HG03342 (cell line): ENCODE measurements around the gene NRCAM.
A peak's percentile ranks its signal among the peaks of the same experiment; 100 is the strongest.
"Not testable (repeated sequence)": the region's sequence is repeated elsewhere in the genome, so short reads cannot be mapped to it uniquely, and the experiment has no call there.

Source experiments
- ATAC-seq: cut with Tn5 transposase; IDR thresholded peaks from one replicate; pipeline ENCODE4 v1.9.1; 2021; ENCODE audit warnings: mild to moderate bottlenecking, moderate library complexity; ENCODE audit not compliant: unreplicated experiment

The NRCAM gene

DNA sequence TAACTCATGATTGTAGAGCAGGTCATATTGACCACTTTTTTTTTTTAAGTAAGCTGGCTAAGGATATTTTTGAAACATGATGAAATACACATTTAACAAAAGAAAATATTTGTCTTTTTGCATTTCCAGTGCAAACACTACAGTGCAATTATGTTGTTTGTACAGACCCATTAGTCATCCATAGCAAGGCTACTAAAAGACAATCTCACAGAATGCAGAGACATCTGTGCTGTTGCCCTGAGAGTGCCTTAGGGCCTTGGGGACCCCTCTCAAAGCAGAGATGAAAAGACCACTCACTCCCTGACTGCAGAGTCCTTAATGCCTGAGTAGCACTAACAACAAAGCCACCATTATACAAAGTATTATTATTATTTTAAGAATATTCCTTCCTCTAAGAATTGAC lies 104.5 kb downstream of the NRCAM start:
- ATAC-seq = no peak

DNA sequence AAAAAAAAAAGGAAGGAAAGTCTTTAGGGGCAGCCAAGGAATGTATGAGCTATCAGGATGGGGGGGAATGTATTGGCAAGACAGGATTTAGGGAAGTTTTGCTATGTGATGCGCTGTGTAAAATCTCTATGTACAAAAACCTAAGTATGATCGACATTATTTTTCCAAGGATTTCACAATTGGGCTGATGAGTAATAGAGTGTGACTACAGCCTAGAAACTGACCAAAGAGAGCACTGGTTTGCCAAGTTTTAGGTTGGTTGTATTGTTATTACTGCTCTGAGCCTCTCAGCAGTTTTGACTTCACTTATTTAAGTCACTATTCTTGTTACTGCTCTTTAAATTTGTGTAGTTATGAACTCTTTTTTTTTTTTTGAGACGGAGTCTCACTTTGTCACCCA lies 107.3 kb downstream of the NRCAM start:
- no peak for ATAC-seq

DNA sequence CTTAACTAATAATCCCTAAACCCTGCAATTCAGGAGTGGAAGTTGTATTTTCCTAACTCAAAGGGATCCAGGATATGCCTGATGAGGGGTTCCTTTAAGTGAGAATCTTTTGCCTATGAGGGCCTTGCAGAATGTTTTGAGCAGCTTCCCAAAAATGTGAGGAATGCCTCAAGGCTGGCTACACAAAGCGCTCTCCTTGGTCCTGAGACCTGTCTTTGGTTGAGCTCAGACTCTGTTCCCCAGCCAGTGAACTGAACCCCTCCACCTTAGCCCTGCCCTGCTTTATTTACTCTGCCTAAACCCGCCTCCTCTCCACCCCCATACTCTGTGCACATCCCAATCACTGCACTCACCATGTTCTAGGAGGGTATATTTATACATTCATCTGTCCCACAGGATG lies 108.6 kb downstream of the NRCAM start:
- no peak for ATAC-seq

DNA sequence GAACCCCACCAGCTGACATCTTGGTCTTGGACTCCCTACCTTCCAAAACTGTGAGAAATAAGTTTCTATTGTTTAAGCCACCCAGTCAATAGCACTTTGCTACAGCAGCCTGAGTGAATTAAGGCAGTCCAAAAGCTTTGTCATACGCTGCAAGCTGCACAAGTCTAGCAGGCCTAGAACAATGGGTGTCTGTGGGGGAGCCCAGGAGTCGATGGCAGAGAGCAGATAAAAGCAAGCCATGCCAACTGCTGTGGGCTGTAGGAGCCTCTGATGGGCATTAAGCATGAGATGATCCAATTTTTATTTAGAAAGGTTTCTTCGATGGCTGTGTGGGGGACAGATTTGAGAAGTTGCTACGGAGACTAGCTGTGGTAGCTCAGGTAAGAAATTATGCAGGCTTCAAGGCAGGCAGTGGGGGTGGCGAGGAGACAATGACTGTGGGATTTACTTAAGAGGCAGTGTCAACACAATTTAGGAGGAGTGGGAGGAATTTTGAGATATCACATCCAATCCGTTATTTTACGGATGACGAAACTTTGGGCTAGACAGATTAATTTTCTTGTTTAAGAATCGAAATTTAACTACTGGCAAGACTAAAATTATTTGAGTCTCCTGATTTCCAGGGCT lies 110.4 kb downstream of the NRCAM start:
- no peak for ATAC-seq

DNA sequence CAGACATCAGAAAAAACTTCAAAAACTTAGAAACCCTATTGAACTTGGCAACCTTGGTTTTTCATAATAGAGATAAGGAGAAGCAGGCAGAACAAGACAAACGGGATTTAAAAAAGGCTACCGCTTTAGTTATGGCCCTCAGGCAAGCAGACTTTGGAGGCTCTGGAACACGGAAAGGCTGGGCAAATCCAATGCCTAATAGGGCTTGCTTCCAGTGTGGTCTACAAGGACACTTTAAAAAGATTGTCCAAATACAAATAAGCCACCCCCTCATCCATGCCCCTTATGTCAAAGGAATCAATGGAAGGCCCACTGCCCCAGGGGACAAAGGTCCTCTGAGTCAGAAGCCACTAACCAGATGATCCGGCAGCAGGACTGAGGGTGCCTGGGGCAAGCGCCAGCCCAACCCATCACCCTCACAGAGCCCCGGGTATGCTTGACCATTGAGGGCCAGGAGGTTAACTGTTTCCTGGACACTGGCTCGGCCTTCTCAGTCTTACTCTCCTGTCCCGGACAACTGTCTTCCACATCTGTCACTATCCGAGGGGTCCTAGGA lies 115.3 kb downstream of the NRCAM start:
- ATAC-seq = no peak

DNA sequence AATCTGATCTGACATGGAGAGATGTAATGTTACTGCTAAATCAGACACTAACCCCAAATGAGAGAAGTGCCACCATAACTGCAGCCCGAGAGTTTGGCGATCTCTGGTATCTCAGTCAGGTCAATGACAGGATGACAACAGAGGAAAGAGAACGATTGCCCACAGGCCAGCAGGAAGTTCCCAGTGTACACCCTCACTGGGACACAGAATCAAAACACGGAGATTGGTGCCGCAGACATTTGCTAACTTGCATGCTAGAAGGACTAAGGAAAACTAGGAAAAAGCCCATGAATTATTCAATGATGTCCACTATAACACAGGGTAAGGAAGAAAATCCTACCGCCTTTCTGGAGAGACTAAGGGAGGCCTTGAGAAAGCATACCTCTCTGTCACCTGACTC lies 115.8 kb downstream of the NRCAM start:
- ATAC-seq = not testable (repeated sequence)

DNA sequence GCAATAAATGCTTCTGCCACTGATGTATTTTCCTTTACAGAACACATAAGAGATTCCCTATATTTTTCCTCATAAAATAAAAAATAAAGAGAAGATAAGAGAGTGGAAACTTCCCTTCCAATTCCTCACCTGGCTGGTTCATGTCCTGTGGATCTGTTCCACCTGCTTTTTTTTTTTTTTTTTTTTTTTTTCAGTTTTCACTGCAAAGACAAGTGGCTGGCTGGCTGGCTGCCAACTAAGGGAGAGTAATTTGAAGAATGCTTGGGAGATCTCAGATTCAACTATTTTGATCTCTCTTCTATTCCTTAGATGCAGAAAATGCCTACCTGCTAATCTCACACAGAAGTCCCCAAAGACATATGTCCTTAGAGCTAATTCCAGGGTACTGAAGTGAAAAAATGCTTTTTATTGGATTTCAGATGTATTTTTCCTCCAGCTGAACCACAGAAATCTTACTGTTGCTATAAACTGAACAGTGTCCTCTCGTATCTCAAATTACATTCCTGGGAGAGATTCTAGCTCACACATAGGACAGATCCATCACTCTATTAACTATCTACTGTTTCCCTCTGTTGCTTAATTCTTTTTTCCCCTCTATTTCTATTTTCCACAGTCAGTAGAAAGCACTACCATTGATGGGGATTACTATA lies 120.8 kb downstream of the NRCAM start:
- ATAC-seq = no peak

DNA sequence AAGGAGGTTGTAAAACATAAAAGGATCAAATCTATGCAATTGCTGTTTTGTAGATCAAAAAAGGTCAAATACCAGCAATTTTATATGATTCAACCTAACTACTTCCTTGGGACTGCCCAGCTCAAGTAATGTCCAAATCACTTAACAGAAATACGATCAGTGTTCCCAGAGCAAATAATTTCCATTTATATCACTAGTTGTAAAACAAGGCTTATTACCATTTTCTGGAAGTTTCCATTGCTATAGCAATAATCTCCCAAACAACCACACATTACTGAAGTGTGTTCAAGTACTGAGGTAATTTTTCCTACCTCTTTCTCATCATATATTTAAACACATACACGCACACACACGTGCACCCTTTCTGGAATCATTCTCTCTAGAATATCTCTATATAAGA lies 123.3 kb downstream of the NRCAM start:
- no peak for ATAC-seq

DNA sequence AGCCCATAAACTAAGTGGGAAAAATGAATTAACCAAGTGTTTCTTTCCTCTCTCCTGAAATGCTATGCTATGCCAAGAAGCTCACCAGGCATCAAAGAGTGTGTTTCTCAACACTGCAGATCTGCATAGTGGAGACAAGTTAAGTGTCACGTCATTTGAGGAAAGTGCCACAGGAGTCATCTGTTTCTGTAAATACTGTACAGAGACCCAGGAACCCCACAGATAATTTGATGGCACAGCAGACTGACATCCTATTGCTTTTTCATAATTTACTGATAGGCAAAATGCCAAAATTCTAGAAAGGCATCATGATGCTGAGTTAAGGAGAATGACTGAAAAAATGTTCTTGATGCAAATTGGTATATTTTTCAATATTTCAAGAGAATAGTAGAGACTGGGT lies 124.3 kb downstream of the NRCAM start:
- no peak for ATAC-seq

DNA sequence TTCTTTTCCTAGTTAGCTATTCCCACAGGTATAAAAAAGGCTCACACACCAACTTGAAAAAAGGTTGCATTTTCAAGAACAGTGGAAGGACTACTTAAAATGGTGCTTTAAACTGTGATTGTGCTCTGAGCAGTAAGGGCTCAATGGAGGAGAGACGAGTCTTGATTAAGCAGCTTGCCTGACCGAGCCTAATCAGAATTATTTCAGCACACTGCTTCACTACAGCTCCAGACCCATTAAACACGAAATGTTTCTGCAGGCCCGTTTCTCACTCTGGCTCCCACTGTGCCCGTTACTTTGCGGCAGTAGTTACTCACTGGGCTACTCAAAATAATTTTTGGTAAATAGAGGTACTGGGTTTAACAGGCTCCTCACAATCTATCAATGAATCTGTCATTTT lies 126.0 kb downstream of the NRCAM start:
- ATAC-seq = no peak

DNA sequence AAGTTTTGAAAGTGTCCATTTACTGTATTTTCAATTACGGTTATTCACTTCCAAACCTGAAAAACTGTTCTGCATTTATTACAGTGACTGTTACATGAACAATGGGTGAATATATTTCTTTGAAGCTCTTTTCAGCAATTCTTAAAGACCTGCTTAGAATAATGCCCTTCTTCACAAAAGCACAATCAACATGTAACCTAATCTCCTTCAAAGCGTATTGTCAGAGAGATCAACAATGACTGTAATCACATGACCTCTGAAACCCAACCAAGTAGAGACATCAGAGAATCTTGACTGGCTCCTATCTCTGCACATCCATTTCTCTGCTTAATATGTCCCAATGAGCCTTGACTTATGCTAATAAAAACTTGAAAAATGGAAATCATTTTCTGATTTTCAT lies 126.7 kb downstream of the NRCAM start:
- ATAC-seq = no peak

DNA sequence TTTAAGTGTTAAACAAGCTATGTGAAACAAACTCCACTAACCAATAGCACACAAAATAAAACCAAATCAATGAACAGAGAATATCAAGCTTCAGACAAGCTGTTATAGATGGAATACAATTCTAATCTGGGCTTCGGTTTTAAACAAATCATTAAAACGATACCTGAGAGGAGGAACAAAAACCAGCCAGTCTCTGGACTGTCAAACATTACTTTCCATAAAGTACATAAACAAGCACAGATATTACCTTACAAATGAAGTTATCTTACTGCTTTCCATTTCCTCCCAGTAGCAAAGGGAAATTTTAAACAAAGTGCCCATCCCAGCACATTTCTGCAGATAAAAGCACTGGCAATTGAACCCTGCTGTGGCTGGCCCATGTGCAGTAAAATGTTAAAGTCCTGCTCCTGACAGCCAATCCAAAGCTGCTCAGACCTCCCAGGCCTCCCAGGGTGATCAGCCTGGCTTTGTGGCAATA lies 128.0 kb downstream of the NRCAM start:
- ATAC-seq = peak; percentile 74

DNA sequence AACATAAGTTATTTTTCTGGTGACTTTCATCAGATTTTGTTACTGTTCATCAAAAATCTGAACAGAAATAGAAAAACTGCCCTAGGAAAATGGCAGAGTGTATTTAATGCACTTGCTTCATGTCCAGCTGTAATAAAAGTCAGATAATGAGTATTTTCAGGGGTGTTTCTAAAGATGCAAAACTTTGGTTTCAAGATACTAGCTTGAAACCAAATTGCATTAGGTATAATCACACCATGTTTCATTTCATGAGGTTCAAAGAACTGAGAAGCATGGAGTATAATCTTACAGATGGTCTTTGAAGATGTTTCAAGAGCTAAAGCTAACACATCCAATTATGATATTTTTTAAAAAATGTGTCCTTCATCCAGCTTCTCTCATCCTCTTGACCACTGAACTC lies 128.9 kb downstream of the NRCAM start:
- ATAC-seq = no peak

DNA sequence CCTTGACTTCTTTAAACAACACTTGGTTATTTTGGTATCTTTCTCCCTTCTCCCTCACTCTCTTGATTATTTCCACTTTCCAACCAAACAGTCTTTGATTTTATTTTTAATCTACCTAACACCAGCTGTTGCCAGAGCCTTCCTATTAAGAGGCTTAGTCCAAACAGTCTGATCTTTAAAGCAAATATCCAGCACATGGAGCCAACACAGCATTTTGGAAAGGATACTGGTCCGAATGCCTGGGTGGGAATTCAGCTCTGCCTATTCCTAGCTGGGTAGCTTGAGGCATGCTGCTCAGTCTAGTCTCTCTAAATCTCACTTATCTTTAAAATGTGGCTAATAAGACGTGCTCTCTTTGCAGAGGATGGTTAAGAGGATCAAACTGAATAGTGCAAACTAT lies 129.3 kb downstream of the NRCAM start:
- no peak for ATAC-seq

DNA sequence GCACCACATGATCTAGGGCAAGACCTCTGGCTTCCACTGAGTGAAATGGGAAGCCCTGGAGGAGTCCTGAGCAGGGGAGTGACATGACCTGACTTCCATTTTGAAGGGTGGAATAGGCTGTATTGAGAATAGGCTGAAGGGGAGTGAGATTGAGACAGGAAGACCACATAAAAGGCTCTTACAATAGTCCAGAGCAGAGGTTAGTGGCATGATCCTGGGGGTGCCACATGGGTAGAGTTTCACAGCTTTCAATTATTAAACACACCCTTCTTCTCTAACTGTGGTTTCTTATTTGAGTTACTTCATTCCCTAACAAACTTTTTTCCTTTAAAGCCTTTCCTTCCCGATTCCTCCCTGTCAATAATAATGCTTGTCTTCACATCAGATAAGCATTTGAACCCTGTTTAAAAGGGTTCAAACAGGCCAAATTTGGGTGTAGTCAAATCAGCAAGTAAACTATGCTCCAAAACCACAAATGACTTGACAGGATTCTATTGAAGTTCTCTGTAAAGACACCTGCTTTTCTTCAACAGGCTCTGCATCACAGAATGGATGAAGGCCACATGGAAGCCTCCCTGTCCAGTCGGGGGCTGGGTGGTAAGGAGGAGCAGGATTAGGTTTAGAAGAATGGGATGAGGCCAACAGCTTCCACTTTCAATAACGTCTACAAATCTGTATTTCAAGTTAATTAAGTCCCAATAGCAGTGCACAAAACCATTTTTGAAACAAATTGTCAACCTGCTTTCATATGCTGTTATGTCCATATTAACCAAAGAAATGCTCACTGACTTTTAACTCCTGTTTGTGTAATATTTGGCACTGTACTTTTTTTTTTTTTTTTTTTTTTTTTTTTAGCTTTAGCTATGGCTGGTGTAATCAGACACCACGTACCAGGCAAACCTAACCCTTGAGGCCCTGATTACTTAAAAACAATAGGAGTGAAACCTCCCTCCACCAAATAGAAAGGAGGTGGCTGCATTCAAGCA lies 131.9 kb downstream of the NRCAM start:
- ATAC-seq = no peak

DNA sequence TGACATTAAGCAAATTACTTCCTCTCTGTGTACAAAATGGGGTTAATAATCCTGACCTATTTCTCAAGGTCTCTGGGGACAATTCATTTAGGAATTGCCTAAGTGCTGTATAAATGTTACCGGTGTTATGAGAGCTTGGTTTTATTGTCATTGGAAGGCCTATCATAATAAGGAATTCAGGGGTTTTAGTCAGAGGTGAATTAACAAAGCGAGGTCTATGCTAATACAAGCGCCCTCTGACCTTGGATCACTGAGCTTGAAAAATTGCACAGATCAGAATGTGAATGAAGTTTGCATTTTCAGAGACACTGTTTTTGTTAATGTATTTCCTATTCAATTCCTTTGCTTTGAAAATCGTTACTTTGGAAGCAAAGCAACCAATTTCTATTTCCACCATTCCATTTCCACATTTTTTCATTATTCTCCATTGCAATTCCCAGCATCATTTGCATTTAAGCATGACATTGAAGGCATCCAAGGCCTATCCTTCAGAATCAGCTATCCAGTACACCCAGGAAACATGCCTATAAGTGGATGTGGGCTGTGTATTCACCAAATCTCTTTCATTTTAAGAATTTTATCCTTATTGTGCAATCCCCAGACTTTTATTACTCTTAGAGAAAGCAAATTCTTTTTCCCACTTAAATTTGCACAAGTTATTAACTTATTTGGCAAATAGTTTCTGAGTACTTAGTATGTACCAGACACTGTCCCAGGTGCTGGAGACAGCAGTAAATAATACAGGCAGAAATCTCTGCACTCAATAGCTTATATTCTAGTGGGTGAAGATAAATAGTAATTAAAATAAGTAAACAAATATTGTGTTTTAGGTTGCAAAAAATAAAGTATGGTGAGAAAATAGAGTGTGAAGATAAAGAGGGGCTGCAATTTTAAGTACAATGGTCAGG lies 133.1 kb downstream of the NRCAM start:
- no peak for ATAC-seq

DNA sequence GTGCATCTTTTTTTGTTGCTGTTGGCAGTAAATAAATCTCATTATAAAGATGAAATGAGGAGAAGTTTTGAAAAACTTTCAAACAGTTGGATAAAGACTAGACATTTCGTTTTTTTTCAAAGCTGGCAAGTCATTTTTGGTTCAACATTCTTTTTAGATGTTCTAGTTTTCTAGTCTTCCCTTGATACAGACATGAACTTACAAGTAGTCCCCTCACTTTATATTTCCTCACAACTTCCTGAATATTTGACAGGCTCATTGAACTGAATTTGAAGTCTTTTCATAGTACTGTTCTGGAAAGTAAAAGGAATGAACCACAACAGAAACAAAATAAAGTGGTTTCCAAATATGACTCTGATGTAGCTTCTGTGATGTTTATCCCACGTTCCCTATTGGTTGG lies 134.2 kb downstream of the NRCAM start:
- ATAC-seq = no peak

DNA sequence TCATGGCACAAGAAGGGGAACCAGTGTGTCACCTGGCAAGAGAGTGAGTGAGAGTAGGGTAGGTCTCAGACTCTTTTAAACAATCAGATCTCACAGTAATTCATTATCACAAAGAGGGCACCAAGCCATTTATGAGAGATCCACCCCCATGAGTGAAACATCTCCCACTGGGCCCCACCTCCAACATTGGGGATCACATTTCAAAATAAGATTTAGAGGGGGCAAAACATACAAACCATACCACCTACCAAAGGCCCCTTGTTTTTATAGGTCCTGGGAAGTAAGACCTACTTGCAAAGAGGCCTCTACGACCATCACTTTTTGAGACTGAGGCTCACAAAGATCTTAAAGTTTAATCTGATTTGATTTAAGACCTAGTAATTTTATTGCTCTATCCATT lies 134.9 kb downstream of the NRCAM start:
- no peak for ATAC-seq

DNA sequence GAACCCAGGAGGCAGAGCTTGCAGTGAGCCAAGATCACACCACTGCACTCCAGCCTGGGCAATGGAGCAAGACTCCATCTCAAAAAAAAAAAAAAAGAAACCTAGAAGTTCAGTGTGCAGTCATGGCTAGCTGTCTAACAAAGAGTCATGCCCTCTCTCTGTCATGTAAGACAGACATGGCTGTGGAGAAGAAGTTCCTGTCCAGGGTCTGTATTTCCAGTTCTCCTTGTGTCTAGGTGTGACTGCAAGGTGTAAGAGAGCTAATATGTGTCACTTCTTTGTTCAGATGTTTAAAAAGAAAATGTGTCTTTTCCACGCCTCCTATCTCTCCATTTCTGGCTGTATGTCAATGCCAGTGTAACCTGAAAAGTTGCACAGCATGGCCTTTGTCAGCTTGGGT lies 139.5 kb downstream of the NRCAM start:
- no peak for ATAC-seq

DNA sequence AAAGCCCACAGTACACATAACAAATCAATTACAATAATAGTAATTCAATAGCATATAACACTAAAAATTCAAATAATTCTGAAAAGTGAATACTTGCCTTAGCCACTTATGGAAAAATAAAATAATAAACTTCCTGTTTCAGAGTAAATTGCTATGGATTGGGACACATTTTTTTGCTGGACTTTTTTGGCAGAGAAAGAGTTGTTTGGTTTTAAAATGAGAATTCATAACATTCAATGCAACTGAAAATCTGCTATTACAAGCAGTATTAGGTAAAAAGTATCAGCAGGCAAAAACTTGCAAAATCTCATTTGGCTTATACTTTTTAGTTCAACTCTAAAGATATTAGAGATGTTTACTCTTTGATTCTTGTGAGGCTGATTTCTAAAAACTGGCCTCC lies 141.7 kb downstream of the NRCAM start:
- no peak for ATAC-seq
